Measurements from ENCODE around the gene GYS1.
"Not testable (repeated sequence)": the region's sequence is repeated elsewhere in the genome, so short reads cannot be mapped to it uniquely, and the experiment has no call there.

- TF ChIP-seq, protein P1, sequence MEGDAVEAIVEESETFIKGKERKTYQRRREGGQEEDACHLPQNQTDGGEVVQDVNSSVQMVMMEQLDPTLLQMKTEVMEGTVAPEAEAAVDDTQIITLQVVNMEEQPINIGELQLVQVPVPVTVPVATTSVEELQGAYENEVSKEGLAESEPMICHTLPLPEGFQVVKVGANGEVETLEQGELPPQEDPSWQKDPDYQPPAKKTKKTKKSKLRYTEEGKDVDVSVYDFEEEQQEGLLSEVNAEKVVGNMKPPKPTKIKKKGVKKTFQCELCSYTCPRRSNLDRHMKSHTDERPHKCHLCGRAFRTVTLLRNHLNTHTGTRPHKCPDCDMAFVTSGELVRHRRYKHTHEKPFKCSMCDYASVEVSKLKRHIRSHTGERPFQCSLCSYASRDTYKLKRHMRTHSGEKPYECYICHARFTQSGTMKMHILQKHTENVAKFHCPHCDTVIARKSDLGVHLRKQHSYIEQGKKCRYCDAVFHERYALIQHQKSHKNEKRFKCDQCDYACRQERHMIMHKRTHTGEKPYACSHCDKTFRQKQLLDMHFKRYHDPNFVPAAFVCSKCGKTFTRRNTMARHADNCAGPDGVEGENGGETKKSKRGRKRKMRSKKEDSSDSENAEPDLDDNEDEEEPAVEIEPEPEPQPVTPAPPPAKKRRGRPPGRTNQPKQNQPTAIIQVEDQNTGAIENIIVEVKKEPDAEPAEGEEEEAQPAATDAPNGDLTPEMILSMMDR (IDR thresholded peaks at IDR 0.05; ENCODE audit: low read length) = not testable (repeated sequence)
- TF ChIP-seq EZH2 (IDR thresholded peaks at IDR 0.05; ENCODE audit: borderline replicate concordance, low read length) = not testable (repeated sequence)
Observed at GRCh38 chr19:49018388-49019241, 25.5 kb upstream of the GYS1 start.
